ENCODE measurements around the gene TMC5.
"Not testable (repeated sequence)": the region's sequence is repeated elsewhere in the genome, so short reads cannot be mapped to it uniquely, and the experiment has no call there.

TMC5 gene

GRCh38 chr16:19521471-19522396 is 104.1 kb downstream of the TMC5 start, which contains the start of gene GDE1:
GDE1 (minus strand) TSS chr16:19522098; CDS start chr16:19521964, 134 bp downstream.
- TF ChIP-seq ZNF274 (IDR thresholded peaks at IDR 0.05; ENCODE audit: low read depth, low read length): no peak

DNA sequence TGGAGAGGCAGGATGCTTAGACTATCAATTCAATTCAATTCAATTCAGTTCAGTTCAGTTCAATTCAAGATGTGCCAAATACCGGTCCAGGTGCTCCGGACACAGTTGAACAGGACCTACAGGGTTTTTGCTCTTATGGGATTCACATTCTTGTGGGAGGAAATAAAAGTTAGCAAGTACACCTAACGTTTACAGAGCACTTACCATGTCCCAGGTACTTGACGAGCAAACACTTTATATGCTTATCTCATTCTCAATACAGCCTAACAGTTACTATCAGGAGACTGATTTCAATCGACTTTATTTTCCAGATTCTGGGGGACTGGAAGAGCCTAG is 104.7 kb downstream of the TMC5 start:
- H3K4me3 ChIP-seq (ENCODE audit: low read length): no peak overlapping the region; the same call in 1 of the 2 replicates
- TF ChIP-seq ZNF274 (IDR thresholded peaks at IDR 0.05; ENCODE audit: low read depth, low read length): no peak

More at GRCh38 chr16:19521471-19522396, 104.1 kb downstream of the TMC5 start, which contains the start of gene GDE1:
- H3K4me3 ChIP-seq (ENCODE audit: low read length): peak within 1 kb of the TSS; percentile 91

DNA sequence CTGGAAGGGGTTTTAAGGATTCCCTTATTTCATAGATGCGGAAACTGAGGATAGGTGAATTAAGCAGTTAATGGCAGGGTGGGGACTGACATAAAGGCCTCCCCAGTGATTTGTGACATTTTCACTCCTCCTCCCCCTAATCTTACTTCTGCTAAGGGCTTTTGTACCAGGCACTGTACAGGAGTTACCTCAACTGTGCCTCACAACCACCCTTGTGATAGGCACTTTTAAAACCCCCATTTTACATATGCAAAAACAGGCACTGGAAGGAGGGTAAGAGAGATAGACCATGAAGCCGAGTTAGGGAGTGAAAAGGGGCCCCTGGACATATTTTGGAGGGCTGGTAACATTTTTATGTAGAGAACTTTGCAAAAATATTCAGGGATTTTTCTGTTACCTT is 105.1 kb downstream of the TMC5 start:
- H3K4me3 ChIP-seq (ENCODE audit: low read length): no peak overlapping the region
- TF ChIP-seq ZNF274 (IDR thresholded peaks at IDR 0.05; ENCODE audit: low read depth, low read length): no peak

DNA sequence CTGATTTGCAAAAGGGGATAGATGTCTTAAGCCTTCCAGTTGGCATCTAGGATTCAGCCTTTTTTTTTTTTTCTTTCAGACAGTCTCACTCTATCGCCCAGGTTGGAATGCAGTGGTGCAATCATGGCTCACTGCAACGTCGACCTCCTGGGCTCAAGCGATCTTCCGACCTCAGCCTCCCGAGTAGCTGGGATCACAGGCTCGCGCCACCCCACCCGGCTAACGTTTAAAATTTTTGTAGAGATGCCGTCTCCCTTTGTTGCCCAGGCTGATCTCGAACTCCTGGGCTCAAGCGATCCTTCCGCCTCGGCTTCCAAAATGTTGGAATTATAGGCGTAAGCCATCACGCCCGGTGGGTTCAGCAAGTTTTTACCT is 105.5 kb downstream of the TMC5 start:
- no peak overlapping the region for H3K4me3 ChIP-seq (ENCODE audit: low read length)
- TF ChIP-seq ZNF274 (IDR thresholded peaks at IDR 0.05; ENCODE audit: low read depth, low read length): no peak

DNA sequence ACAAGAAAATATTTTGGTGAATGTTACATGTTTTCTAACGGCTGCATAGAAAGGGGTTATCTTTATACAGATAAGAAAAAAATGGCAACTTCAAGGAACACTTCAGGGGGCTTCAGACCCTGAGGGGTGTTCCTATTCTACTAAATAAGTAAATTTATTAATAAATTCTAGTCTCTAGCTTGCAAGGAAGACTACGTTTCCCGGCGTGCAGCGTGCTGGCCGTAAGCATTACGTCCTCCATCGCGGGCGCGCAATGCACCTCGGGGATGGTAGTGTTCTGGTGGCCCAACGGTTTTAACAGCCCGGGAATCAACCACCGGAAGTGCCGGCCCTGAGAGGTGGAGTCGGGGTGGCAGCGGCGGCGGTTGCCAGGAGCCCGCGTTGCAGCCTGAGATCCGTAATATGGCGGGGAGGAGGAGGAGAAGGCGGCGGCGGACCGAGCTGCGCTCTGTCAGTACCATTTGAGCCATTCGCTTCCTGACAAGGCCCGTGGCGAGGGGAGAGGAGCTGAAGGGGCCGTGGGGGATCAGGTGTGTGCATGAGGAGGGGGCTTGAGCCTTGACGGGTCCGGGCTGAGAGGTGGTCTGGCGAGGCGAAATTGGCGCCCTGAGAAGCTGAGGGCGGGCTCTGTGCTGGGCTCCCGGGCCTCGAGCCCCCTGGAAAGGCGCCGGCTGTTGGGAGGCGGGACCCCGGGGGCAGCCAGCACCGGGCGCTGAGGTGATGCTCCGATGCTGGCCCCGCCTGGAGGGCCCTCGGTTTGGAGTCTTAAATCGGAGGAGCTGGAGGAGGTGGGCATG is 106.1 kb downstream of the TMC5 start, which contains the start of gene CCP110:
TSS of gene CCP110 (plus strand) at position 384 of the 797 bp plus-strand sequence. CDS start 3,940 bp downstream, outside the sequence.
- TF ChIP-seq ZNF274 (IDR thresholded peaks at IDR 0.05; ENCODE audit: low read depth, low read length): no peak
- peak within 1 kb of the TSS; percentile 79 for H3K4me3 ChIP-seq (ENCODE audit: low read length)

DNA sequence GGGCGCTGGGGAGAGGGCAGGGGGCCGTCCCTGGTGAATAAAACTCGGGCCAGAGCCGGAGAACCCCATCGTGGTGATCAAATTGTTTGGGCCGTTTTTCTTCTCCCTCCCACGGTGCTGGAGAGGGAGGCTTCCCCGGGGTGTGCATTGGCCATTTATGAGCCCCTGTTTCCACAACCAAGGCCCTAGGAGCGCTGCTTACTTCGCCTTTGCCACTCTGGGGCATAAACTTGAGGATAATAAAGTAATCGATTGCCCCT is 106.6 kb downstream of the TMC5 start:
- peak overlapping the region; percentile 79 for H3K4me3 ChIP-seq (ENCODE audit: low read length)
- TF ChIP-seq ZNF274 (IDR thresholded peaks at IDR 0.05; ENCODE audit: low read depth, low read length): no peak

GRCh38 chr16:19524616-19525384 is 107.1 kb downstream of the TMC5 start:
- H3K4me3 ChIP-seq (ENCODE audit: low read length): peak overlapping the region; percentile 79
- TF ChIP-seq ZNF274 (IDR thresholded peaks at IDR 0.05; ENCODE audit: low read depth, low read length): no peak

GRCh38 chr16:19525385-19525723 is 107.7 kb downstream of the TMC5 start:
- peak overlapping the region; percentile 79 for H3K4me3 ChIP-seq (ENCODE audit: low read length)
- TF ChIP-seq ZNF274 (IDR thresholded peaks at IDR 0.05; ENCODE audit: low read depth, low read length): no peak

DNA sequence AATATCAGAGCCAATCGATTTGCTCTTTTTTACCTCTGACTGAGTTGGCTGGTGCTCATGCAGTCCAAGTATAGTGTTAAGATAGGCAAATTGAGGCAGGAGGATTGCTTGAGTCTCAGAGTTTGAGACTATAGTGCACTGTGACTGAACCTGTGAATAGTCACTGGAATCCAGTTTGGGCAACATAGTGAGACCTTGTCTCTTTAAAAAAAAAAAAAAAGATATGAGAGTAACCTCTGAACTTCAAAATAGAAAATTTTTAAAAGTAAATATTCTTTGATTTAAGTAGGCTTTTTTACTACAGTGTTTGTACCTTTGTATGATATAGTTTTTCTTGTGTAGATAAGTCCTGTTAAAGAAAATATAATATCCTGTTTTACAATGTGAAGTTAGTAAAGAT is 109.5 kb downstream of the TMC5 start:
- no peak for TF ChIP-seq ZNF274 (IDR thresholded peaks at IDR 0.05; ENCODE audit: low read depth, low read length)
- H3K4me3 ChIP-seq (ENCODE audit: low read length): no peak overlapping the region

DNA sequence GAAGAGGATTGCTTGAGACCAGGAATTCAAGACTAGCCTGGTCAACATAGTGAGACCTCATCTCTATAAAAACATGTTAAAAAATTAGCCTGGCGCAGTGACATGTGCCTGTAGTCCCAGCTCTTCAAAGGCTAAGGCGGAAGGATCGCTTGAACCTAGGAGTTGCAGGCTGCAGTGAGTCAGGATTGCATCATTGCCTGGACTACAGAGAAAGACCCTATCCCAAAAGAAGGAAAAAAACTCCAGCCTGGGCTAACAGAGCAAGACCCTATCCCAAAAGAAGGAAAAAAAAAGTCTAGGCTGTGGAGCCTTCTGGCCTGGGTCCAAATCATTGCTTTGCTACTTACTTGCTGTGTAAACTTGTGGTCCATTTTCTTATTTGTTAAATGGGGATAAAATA is 111.0 kb downstream of the TMC5 start:
- H3K4me3 ChIP-seq (ENCODE audit: low read length): no peak overlapping the region
- no peak for TF ChIP-seq ZNF274 (IDR thresholded peaks at IDR 0.05; ENCODE audit: low read depth, low read length)

- TF ChIP-seq ZNF274 (IDR thresholded peaks at IDR 0.05; ENCODE audit: low read depth, low read length): no peak
These were observed 114.9 kb downstream of the TMC5 start for GRCh38 chr16:19532601-19533000.

GRCh38 chr16:19540241-19540970 is 122.7 kb downstream of the TMC5 start:
- no peak overlapping the region for H3K4me3 ChIP-seq (ENCODE audit: low read length)
- TF ChIP-seq ZNF274 (IDR thresholded peaks at IDR 0.05; ENCODE audit: low read depth, low read length): no peak

More at GRCh38 chr16:19532601-19533000, 114.9 kb downstream of the TMC5 start:
- no peak overlapping the region for H3K4me3 ChIP-seq (ENCODE audit: low read length)

DNA sequence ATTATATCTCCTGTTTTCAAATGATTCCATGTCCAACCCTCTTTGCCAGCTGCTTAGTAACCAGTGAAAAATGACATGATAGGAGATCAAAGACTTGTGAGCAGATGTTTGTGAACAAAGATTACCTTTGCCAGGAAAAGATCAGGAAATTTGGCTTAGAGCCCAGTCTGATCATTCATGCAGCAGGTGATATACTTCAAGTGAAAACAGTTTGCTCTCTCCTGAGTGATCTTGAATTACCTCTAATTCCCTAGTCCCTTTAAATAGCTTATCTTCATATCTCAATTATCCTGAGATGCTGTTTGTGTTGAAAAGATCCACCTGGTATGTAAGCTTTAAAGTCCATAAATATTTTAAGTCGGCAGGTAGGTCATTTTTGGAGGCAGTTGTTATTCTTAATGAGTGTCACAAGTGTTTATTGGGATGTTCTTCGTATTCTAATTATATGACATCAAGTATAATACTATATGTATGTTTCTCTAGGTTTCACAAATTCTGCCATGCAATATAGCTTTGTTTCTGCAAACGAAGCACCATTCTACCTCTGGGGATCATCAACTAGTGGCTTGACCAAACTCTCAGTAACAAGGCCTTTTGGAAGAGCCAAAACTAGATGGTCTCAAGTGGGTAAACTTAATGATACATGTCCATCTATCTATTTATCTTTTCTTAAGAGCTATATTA is 124.6 kb downstream of the TMC5 start:
- no peak for TF ChIP-seq ZNF274 (IDR thresholded peaks at IDR 0.05; ENCODE audit: low read depth, low read length)
- H3K4me3 ChIP-seq (ENCODE audit: low read length): no peak overlapping the region

DNA sequence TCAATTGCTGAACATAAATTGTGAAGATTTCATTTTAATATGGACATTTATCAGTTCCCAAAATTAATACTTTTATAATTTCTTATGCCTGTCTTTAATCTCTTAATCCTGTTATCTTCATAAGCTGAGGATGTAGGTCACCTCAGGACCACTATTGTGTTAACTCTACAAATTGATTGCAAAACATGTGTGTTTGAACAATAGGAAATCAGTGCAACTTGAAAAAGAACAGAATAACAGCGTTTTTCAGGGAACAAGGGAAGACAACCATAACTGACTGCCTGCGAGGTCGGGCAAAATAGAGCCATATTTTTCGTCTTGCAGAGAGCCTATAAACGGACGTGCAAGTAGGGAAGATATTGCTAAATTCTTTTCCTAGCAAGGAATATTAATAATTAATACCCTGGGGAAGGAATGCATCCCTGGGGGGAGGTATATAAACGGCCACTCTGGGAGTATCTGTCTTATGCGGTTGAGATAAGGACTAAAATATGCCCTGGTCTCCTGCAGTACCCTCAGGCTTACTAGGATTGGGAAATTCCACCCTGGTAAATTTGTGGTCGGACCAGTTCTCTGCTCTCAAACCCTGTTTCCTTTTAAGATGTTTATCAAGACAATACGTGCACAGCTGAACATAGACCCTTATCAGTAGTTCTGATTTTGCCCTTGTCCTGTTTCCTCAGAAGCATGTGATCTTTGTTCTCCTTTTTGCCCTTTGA is 125.8 kb downstream of the TMC5 start:
- not testable (repeated sequence) for H3K4me3 ChIP-seq (ENCODE audit: low read length)
